ENCODE measurements around the gene LDLRAD4.

LDLRAD4 gene

DNA sequence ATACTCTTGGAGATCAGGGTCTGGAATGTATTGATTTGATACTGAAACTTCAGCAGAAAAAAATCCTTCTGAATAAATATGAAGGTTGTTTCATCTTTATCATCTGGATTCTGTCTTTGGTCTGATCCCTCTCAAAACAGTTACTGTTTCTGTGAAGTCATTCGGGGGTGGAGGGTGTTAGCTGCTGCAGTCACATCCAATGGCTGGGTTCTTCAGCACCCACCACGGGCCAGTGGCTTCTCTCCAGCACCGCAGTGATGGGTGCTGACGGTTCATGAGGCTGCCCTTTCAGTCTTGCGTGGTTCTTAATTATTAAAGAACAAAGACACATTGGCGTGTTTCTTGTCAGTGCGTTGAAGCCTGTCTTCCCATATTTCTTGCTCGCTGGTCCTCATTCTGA, 148.0 kb downstream of the LDLRAD4 start:
- Histone ChIP-seq H3K9me3 (ENCODE audit: insufficient read depth, low read depth, low read length) (no peaks in the 10 kb centered on the region), H3K36me3 (ENCODE audit: insufficient read depth, low read depth, low read length) (no peaks in the 10 kb centered on the region), H3K4me3 (ENCODE audit: low read length) (no peak overlapping the region), H3K27me3 (ENCODE audit: insufficient read depth, low read length) (no peaks in the 10 kb centered on the region), H3K27ac (ENCODE audit: low read length) (no peak overlapping the region), H3K4me1 (ENCODE audit: insufficient read depth, low read length) (peaks cover 13% of the 10 kb centered on the region; the same call in 1 of the 2 replicates), H3K9ac (ENCODE audit: low read depth, low read length) (no peak overlapping the region)

DNA sequence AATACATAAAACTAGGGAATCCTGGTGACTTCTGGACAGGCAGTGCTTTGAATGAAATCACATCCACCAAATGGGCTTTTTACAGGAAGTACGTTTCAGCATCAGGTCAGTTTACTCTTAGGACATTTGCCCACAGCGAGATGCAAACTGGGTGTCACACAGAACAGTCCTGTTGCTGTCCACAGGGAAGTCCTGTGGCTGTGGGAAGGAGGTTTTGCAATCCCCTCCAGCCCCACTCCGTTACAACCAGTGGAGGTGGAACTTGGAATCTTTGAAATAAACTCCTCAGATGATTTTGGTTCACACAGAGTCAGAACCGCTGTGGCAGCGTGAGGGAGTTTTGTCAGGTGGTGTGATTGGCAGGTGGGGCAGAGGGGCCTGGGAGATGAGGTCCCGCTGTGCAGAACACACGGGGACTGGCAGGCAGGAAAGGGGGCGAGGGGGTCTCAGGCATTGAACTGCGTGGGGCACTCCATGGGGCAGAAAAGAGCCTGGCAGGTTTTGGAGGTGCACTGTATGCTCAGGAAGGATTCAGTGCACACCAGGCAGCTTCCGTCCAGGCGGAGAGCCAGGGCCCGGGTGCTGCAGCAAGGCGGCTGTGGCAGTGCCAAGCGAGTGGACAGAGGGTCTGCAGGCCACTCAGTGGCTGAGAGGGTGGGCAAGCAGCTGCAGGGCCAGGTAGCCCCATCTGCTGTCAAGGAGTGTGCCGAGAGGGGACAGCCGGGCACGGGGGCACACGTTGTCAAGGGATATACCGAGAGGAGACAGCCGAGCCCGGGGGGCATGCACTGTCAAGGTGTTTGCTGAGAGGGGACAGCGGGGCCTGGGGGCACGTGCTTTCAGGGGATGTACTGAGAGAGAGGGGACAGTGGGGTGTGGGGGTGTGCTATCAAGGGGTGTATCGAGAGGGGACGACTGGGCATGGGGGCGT, 148.7 kb downstream of the LDLRAD4 start:
- Histone ChIP-seq H3K9me3 (ENCODE audit: insufficient read depth, low read depth, low read length) (no peaks in the 10 kb centered on the region), H3K4me3 (ENCODE audit: low read length) (no peak overlapping the region), H3K4me1 (ENCODE audit: insufficient read depth, low read length) (peaks cover 13% of the 10 kb centered on the region; the same call in 1 of the 2 replicates), H3K27ac (ENCODE audit: low read length) (no peak overlapping the region), H3K9ac (ENCODE audit: low read depth, low read length) (no peak overlapping the region), H3K27me3 (ENCODE audit: insufficient read depth, low read length) (no peaks in the 10 kb centered on the region), H3K36me3 (ENCODE audit: insufficient read depth, low read depth, low read length) (no peaks in the 10 kb centered on the region)

DNA sequence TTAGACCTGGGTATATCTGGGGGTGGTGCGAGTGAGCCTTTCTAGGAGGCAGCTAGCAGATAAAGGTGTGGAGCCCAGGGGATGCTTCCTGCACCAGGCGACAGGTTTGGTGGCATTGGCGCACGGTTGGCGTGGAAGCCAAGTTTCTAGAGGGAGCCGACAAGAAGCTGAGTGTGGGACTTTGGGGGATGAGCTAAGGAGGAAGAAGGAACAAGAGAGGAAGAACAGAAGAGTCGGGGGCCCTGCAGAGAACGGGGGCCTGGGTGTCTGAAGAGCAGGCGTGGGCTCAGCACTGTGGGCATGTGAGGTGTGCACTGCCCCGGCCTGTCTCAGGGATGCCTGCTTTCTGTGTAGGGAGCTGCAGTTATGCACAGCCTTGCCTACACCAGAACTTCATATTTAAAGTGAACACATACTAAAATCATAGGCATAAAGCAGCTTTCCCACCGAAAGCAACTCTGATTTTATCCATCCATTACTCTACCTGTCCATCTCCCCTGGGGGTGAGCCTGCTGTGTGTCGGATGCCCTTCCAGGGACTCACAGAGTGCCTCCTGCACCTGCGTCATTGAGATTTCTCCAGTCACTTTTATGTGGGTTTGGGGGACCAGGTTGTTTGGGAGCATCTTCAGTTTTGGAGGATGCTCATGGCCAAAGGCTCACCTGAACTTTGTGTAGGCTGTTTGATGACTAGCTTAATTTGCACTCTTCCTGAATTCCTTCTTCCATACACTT, 149.7 kb downstream of the LDLRAD4 start:
- H3K27ac ChIP-seq (ENCODE audit: low read length): no peak overlapping the region
- no peaks in the 10 kb centered on the region for H3K27me3 ChIP-seq (ENCODE audit: insufficient read depth, low read length)
- no peaks in the 10 kb centered on the region for H3K9me3 ChIP-seq (ENCODE audit: insufficient read depth, low read depth, low read length)
- H3K36me3 ChIP-seq (ENCODE audit: insufficient read depth, low read depth, low read length): no peaks in the 10 kb centered on the region
- H3K4me1 ChIP-seq (ENCODE audit: insufficient read depth, low read length): peaks cover 13% of the 10 kb centered on the region; the same call in 1 of the 2 replicates
- no peak overlapping the region for H3K9ac ChIP-seq (ENCODE audit: low read depth, low read length)
- H3K4me3 ChIP-seq (ENCODE audit: low read length): no peak overlapping the region

DNA sequence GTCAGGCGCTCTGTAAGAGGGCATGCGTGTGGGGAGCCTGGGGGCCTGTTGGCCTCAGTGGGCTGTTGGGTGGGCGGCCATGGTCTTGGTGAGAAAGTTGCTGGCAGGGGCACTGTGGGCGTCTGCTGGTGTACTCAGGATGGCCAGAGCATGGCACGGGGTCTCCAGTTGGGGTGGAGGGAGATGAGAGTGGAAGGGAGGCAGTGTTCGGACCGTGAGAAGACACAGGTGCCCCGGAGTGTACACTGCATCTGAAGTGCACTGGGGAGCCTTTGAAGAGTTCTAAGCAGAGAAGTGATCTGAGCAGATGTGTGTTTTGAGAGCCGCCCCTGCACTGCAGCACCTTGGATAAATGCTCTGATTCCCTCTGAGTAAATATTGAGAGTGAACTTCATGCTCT, 150.8 kb downstream of the LDLRAD4 start:
- Histone ChIP-seq H3K27me3 (ENCODE audit: insufficient read depth, low read length) (no peaks in the 10 kb centered on the region), H3K4me3 (ENCODE audit: low read length) (no peak overlapping the region), H3K9me3 (ENCODE audit: insufficient read depth, low read depth, low read length) (no peaks in the 10 kb centered on the region), H3K9ac (ENCODE audit: low read depth, low read length) (no peak overlapping the region), H3K36me3 (ENCODE audit: insufficient read depth, low read depth, low read length) (no peaks in the 10 kb centered on the region), H3K4me1 (ENCODE audit: insufficient read depth, low read length) (peaks cover 13% of the 10 kb centered on the region; the same call in 1 of the 2 replicates), H3K27ac (ENCODE audit: low read length) (no peak overlapping the region)

DNA sequence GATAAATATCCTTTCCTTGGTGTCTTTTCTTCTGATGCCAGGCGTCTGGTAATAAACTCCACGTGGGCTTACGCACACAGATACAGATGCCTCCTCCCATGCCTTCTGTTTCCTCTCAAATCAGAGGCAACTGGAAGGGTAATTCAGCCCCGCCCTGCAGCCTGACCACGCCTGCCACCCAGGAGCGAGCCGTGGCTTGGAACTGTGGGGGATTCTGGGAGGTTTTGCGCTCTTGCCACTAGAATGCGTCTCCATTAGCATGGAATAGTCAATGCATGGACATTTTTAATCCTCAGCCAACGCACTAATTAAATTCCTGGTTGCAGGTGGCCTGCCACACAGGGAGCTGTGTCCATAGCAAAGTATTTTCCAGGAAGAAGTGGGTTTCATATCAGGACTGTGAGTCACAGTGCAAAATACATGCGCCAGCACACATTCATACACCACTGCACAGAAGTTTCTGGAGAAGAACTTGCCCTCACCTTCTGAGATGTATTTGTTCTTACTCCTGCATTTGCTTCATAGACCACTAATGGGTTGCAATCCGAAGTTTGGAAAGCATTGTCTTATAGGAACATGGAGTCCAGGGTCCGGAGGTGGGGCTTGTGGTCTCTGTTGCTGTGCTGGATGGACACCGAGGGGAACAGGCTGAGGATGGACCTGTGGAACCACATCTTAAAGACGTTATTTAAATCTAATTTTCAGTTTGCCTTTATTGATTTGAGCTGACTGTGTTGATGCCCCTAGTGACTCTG, 151.4 kb downstream of the LDLRAD4 start:
- H3K4me1 ChIP-seq (ENCODE audit: insufficient read depth, low read length): peaks cover 9% of the 10 kb centered on the region; the same call in 1 of the 2 replicates
- no peak overlapping the region for H3K4me3 ChIP-seq (ENCODE audit: low read length)
- no peak overlapping the region for H3K9ac ChIP-seq (ENCODE audit: low read depth, low read length)
- no peaks in the 10 kb centered on the region for H3K9me3 ChIP-seq (ENCODE audit: insufficient read depth, low read depth, low read length)
- H3K27ac ChIP-seq (ENCODE audit: low read length): no peak overlapping the region
- no peaks in the 10 kb centered on the region for H3K36me3 ChIP-seq (ENCODE audit: insufficient read depth, low read depth, low read length)
- H3K27me3 ChIP-seq (ENCODE audit: insufficient read depth, low read length): no peaks in the 10 kb centered on the region

DNA sequence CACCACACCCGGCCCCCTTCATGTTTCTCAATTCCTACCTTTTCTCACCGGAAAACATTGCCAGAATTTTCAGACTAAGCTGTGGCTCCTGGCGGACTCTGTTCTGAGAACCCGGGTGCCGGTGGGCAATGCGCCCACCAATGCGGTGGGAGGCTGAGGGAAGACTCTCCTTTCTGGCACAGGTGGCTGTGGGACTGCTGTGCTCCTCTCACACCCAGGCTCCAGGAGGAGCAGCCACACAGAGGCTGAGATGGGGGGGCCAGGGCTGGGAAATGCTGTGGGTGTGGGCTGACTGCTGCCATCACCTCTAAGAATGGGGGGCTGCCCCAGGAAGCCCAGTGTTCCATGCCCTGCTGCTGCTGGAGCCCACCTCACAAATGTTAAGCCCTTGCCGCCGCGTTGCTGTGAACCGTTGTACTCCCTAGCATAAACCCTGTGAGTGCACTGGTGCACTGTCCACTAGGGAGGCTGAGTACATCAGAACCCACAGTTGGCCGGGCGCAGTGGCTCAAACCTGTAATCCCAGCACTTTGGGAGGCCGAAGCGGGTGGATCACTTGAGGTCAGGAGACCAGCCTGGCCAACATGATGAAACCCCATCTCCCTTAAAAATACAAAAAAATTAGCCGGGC, 152.6 kb downstream of the LDLRAD4 start:
- Histone ChIP-seq H3K9me3 (ENCODE audit: insufficient read depth, low read depth, low read length) (no peaks in the 10 kb centered on the region), H3K4me3 (ENCODE audit: low read length) (no peak overlapping the region), H3K9ac (ENCODE audit: low read depth, low read length) (no peak overlapping the region), H3K36me3 (ENCODE audit: insufficient read depth, low read depth, low read length) (no peaks in the 10 kb centered on the region), H3K4me1 (ENCODE audit: insufficient read depth, low read length) (peaks cover 4% of the 10 kb centered on the region; the same call in 1 of the 2 replicates), H3K27ac (ENCODE audit: low read length) (no peak overlapping the region), H3K27me3 (ENCODE audit: insufficient read depth, low read length) (no peaks in the 10 kb centered on the region)

DNA sequence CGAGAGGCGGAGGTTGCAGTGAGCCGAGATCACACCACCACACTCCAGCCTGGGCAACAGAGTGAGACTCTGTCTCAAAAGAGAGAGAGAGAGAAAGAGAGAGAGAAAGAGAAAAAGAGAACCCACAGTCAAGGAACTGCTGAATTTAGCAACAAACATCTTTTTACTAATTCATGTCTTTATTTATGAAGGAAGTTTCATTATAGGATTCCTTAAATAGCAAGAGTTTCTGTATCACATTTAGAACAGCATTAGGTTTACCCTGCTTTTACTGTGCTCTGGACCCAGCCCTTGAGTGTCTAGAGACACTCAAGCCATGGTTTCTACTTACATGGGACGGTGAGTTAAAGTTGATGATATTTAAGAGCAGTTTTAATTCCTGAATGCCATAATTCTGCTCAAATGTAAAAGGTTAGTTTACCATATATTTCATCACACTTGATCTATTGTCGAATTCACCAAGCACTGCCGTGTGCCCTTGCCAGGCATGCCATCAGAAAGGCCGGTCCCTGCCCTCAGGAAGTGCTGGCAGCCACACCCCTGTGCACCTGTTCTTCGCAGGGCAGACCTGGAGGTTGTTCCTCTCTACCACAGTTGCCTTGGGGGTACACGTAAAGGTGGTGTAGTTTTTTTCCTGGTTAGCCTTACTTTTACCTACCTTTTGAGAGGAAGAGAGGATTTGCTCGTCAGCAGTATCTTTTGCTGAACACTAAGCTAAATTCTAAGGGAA, 153.3 kb downstream of the LDLRAD4 start:
- Histone ChIP-seq H3K4me3 (ENCODE audit: low read length) (no peak overlapping the region), H3K4me1 (ENCODE audit: insufficient read depth, low read length) (no peaks in the 10 kb centered on the region), H3K9ac (ENCODE audit: low read depth, low read length) (no peak overlapping the region), H3K27me3 (ENCODE audit: insufficient read depth, low read length) (no peaks in the 10 kb centered on the region), H3K9me3 (ENCODE audit: insufficient read depth, low read depth, low read length) (no peaks in the 10 kb centered on the region), H3K36me3 (ENCODE audit: insufficient read depth, low read depth, low read length) (no peaks in the 10 kb centered on the region), H3K27ac (ENCODE audit: low read length) (no peak overlapping the region)

DNA sequence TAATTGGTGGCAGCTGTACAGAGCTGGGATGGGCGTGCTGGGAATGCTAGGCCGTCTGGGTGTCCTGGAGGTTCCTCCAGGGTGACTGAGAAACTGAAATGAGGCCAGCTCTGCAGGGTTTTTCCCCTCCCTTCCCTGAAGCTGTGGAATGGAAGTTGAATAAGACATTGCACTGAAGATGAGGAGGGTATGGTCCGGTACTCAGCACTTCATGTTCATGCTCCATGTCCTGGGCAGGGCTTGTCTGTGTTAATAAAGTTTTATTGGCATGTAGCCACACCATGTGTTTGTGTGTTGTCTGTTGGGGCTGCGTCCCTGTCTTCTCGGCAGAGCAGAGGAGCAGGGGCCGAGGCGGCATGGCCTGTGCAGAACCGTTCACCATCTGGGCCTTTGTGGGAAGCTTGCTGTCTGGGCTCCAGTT, 154.0 kb downstream of the LDLRAD4 start:
- no peaks in the 10 kb centered on the region for H3K4me1 ChIP-seq (ENCODE audit: insufficient read depth, low read length)
- no peaks in the 10 kb centered on the region for H3K36me3 ChIP-seq (ENCODE audit: insufficient read depth, low read depth, low read length)
- H3K27ac ChIP-seq (ENCODE audit: low read length): no peak overlapping the region
- no peaks in the 10 kb centered on the region for H3K9me3 ChIP-seq (ENCODE audit: insufficient read depth, low read depth, low read length)
- H3K9ac ChIP-seq (ENCODE audit: low read depth, low read length): no peak overlapping the region
- no peak overlapping the region for H3K4me3 ChIP-seq (ENCODE audit: low read length)
- no peaks in the 10 kb centered on the region for H3K27me3 ChIP-seq (ENCODE audit: insufficient read depth, low read length)

DNA sequence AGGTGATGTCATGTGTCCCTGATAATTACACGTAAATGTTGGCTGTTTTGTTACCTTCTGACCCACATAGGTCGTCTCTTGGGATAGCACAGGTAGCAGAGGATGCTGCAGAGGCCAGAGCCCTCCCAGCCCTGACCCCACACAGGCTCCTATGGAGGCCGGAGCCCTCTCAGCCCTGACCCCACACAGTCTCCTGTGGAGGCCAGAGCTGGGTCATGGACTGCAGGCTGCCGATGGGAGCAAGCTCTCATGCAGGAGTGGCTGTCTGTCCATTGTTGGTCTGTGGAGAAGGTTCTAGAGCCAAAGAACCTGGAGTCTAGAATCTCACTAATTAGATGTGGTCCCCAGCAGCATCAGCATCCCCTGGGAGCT, 155.5 kb downstream of the LDLRAD4 start:
- no peaks in the 10 kb centered on the region for H3K9me3 ChIP-seq (ENCODE audit: insufficient read depth, low read depth, low read length)
- no peaks in the 10 kb centered on the region for H3K27me3 ChIP-seq (ENCODE audit: insufficient read depth, low read length)
- H3K27ac ChIP-seq (ENCODE audit: low read length): no peak overlapping the region
- H3K4me1 ChIP-seq (ENCODE audit: insufficient read depth, low read length): no peaks in the 10 kb centered on the region
- H3K9ac ChIP-seq (ENCODE audit: low read depth, low read length): no peak overlapping the region
- no peak overlapping the region for H3K4me3 ChIP-seq (ENCODE audit: low read length)
- H3K36me3 ChIP-seq (ENCODE audit: insufficient read depth, low read depth, low read length): no peaks in the 10 kb centered on the region

DNA sequence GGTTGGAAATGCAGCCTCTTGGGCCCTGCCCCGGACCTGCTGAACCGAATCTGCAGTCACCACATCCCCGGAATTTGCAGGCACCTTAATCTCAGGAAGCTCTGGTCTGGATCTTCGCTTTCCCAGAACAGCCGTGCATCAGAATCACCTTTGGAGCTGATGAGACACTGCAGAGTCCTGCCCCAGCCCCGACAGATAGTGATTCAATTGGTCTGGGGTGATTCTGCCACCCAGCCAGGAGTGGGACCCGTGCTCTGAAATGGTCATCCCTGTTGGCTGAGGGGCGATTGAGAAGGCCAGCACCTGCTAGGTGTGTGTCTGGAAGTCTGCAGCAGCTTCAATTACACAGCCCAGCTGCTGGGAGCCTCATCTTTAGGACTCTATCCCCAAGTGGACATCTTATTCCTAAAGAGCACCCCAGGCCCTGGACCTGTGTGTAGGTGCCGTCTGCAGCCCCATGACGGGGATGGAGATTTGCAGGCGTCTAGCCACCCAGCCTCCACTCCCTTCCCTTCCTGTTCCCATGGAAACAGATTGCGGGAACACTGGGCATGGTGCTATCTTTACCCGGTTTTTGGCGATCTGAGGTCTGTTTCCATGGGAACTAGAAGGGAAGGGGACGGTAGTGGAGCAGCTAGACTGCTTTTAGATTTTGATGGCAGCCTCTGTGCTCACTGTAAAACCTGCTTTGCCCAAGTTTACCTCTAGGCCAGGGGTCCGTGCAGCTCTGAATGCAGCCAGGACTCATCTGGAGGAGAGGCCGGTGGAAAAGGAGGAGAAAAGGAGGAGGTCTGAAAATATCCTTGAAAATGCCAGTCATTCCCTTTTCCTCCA, 156.1 kb downstream of the LDLRAD4 start:
- Histone ChIP-seq H3K27me3 (ENCODE audit: insufficient read depth, low read length) (no peaks in the 10 kb centered on the region), H3K9ac (ENCODE audit: low read depth, low read length) (no peak overlapping the region), H3K4me3 (ENCODE audit: low read length) (no peak overlapping the region), H3K4me1 (ENCODE audit: insufficient read depth, low read length) (no peaks in the 10 kb centered on the region), H3K9me3 (ENCODE audit: insufficient read depth, low read depth, low read length) (no peaks in the 10 kb centered on the region), H3K36me3 (ENCODE audit: insufficient read depth, low read depth, low read length) (no peaks in the 10 kb centered on the region), H3K27ac (ENCODE audit: low read length) (no peak overlapping the region)

Data from iPS-20b (cell line).